Measurements from ENCODE around the gene LRRC8C.

The LRRC8C gene

GRCh38 chr1:89736937-89737733, 104.2 kb downstream of the LRRC8C start:
- peak; percentile 73 for DNase-seq

- no peak for DNase-seq
Measured at GRCh38 chr1:89737985-89738510, 105.1 kb downstream of the LRRC8C start.

- no peak for DNase-seq
Measured at GRCh38 chr1:89739013-89739843, 106.3 kb downstream of the LRRC8C start.

- DNase-seq = no peak
Measured at GRCh38 chr1:89739844-89740216, 106.9 kb downstream of the LRRC8C start.

- no peak for DNase-seq
Measured at GRCh38 chr1:89743788-89744187, 110.9 kb downstream of the LRRC8C start.

- no peak for DNase-seq
Measured at GRCh38 chr1:89746424-89747149, 113.7 kb downstream of the LRRC8C start.

- DNase-seq = no peak
Measured at GRCh38 chr1:89753761-89754160, 120.8 kb downstream of the LRRC8C start.

GRCh38 chr1:89754518-89754917, 121.6 kb downstream of the LRRC8C start:
- DNase-seq = no peak

- DNase-seq = no peak
Measured at GRCh38 chr1:89755591-89755990, 122.7 kb downstream of the LRRC8C start.

GRCh38 chr1:89757532-89757931, 124.6 kb downstream of the LRRC8C start:
- no peak for DNase-seq

- no peak for DNase-seq
Measured at GRCh38 chr1:89758156-89758555, 125.2 kb downstream of the LRRC8C start.

GRCh38 chr1:89759036-89759435, 126.1 kb downstream of the LRRC8C start:
- no peak for DNase-seq

- no peak for DNase-seq
Measured at GRCh38 chr1:89760496-89760895, 127.6 kb downstream of the LRRC8C start.

- DNase-seq = no peak
Measured at GRCh38 chr1:89761338-89761737, 128.4 kb downstream of the LRRC8C start.

GRCh38 chr1:89761901-89762300, 129.0 kb downstream of the LRRC8C start:
- DNase-seq = no peak

- no peak for DNase-seq
Measured at GRCh38 chr1:89762386-89762778, 129.5 kb downstream of the LRRC8C start.

GRCh38 chr1:89762779-89763648, 130.1 kb downstream of the LRRC8C start:
- DNase-seq = peak; percentile 92

GRCh38 chr1:89763649-89763986, 130.7 kb downstream of the LRRC8C start:
- no peak for DNase-seq

- DNase-seq = no peak
Measured at GRCh38 chr1:89765774-89766173, 132.9 kb downstream of the LRRC8C start.

- no peak for DNase-seq
Measured at GRCh38 chr1:89767618-89768017, 134.7 kb downstream of the LRRC8C start.
